Stromal cell of bone marrow (primary cell): ENCODE measurements around the gene SEC11A.
"Not testable (repeated sequence)": the region's sequence is repeated elsewhere in the genome, so short reads cannot be mapped to it uniquely, and the experiment has no call there.

Experiments used
- DNase-seq: peaks from one replicate; pipeline ENCODE4 v3.0.0-alpha.2; 2012; ENCODE audit warnings: low read depth

The SEC11A gene

DNA sequence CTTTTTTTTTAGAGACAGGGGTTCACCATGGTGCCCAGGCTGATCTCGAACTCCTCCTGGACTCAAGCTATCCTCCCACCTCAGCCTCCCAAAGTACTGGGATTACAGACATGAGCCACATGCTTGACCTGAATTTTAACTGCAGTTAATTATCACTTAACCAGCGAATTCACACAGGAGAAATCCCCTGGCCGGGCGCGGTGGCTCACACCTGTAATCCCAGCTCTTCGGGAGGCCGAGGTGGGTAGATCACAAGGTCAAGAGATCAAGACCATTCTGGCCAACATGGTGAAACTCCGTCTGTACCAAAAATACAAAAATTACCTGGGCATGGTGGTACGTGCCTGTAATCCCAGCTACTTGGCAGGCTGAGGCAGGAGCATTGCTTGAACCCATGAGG is 74.1 kb downstream of the SEC11A start:
- DNase-seq: not testable (repeated sequence)

DNA sequence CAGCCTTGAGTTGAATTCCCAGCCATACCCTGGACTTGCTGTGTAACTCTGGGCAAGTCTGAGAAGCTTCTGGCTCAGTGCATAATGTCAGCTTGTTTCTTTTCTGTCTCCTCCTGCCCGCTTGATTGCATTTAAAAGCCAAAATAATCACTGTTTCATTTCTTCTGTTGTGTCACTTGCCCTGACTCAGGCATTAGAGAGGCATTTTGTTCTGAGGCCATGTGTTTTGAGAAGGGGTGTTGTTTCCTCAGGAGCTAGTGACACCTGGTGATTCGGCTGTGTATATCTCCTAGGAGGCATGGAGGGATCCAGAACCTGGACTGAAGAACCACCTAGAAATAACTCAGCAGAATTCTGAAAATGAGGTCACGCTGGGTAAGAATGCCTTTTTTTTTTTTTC is 77.8 kb downstream of the SEC11A start:
- DNase-seq: no peak

DNA sequence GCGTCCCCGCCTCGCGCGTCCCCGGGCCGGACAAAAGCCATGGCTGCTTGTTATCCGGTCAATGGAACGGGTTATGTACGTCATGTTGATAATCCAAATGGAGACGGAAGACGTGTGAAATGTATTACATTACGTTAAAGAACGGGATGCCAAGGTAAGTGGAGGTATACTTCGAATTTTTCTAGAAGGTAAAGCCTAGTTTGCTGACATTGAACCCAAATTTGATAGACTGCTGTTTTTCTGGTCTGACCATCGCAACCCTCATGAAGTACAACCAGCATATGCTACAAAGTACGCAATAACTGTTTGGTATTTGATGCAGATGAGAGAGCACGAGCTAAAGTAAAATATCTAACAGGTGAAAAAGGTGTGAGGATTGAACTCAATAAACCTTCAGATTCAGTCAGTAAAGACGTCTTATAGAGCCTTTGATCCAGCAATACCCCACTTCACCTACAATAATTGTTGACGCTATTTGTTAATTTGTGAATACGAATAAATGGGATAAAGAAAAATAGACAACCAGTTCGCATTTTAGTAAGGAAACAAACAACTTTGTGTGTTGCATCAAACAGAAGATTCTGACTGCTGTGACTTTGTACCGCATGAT is 81.6 kb downstream of the SEC11A start:
- no peak for DNase-seq

DNA sequence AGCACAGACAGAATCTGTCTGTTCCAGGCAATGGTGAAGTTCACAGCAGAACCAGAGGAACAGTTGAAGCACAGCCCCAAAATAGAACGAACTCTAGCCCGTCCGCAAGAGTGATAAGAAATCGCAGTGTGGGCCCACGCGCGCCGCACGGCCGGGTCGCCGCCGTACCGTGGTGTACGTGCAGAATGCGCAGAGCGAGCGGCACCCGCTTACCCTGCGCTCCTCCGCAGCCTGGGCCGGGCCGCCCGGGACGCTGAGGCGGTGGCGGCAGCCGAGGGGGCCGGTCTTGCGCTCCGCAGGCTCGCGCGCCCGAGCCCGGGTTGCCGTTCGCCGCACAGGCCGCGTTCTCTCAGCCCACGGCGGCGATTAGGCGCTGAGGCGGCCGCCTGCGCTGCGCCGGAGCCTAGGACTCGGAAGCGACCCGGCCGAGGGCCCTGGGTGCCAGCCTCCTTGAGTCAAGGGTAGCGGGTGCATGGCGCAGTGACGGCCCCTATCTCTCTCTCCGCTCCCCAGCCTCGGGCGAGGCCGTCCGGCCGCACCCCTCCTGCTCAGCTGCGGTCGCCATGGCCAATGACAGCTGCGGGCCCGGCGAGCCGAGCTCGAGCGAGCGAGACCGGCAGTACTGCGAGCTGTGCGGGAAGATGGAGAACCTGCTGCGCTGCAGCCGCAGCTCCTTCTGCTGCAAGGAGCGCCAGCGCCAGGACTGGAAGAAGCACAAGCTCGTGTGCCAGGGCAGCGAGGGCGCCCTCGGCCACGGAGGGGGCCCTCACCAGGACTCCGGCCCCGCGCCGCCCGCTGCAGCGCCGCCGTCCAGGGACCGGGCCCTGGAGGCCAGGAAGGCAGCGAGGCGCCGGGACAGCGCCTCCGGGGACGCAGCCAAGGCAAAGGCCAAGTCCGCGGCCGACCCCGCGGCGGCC is 82.4 kb downstream of the SEC11A start:
- peak; percentile 40 for DNase-seq

DNA sequence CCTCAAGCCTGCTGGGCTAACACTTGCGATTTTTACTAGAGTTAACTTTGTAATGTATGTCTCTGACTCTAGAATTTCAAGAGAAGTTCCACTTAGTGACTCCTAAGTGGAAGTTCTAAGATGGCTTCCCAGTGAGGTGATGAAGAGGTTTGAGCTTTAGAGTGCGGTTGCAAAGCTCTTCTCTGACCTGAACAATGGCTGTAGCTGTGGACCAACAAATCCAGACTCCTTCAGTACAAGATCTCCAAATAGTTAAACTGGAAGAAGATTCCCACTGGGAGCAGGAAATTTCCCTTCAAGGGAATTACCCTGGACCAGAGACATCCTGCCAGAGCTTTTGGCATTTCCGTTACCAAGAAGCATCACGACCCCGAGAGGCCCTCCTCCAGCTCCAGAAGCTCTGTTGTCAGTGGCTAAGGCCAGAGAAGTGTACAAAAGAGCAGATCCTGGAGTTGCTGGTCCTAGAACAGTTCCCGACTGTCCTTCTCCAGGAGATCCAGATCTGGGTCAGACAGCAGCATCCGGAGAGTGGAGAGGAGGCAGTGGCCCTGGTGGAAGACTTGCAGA is 84.2 kb downstream of the SEC11A start:
- no peak for DNase-seq

DNA sequence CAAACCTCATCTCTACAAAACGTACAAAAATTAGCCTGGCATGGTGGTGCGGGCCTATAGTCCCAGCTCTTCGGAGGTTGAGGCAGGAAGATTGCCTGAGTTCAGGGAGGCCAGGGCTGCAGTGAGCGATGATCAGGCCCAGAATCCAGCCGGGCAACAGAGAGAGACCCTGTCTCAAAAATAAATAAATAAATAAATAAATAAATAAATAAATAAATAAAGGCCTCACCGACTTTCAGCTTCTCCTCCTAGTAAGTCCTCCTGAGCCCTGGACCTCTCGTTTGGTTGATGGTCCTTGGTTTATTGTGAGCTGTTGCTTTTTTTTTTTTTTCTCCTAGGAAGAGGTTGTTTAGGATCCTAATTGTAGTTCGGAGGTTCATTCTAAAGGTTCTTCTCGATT is 86.9 kb downstream of the SEC11A start:
- no peak for DNase-seq

DNA sequence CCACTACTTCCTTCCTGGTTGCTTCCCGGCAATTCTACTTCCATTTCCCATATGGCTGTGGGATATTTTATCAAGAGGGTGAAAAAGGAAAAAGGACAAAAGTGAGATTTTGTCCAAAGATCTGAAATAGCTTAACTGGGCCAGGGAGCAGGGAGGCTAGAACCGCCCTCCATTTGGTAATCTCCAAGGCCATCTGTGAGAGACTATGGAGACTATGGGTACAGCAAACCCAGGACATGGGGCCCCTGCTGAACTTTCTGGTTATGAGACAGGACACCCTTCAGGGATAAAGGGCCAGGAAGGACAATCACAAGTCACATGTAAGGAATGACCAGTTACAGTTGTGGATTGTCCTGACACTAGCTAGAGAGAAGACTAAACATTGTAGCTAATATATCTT is 90.8 kb downstream of the SEC11A start:
- DNase-seq: no peak

DNA sequence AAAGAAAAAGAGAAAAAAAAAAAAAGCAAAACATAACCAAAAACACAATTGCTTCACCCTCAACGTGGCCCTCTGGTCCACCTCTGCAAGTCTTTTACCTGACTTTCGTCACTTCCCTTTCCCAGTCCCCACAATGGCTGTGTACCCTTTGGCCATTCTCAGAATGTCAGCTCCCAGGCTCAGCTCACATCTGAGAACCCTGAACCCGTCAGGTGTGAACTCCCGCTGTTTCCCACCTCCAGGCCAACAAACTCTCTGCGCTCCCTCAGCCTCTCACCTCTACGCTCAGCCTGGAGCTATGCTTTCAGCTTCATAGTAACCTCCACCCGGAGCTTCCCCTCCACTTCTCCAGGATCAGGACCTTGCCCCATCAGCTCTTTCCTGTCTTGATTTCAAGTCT is 91.6 kb downstream of the SEC11A start:
- no peak for DNase-seq

DNA sequence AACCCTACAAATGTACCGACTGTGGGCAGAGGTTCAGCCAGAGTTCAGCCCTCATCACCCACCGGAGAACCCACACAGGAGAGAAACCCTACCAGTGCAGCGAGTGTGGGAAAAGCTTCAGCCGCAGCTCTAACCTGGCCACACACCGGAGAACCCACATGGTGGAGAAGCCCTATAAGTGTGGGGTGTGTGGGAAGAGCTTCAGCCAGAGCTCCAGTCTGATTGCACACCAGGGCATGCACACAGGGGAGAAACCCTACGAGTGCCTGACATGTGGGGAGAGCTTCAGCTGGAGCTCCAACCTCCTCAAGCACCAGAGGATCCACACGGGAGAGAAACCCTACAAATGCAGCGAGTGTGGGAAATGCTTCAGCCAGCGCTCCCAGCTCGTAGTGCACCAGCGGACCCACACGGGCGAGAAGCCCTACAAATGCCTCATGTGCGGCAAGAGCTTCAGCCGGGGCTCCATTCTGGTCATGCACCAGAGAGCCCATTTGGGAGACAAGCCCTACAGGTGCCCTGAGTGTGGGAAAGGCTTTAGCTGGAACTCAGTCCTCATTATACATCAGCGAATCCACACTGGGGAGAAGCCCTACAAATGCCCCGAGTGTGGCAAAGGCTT is 94.5 kb downstream of the SEC11A start:
- DNase-seq: no peak

DNA sequence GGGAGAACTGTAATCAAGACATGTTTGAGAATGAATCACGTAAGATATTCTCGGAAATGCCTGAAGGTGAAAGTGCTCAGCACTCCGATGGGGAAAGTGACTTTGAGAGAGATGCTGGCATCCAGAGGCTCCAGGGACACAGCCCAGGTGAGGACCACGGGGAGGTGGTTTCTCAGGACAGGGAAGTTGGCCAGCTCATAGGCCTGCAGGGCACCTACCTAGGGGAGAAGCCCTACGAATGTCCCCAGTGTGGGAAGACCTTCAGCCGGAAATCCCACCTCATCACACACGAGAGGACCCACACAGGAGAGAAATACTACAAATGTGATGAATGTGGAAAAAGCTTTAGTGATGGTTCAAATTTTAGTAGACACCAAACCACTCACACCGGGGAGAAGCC is 95.3 kb downstream of the SEC11A start:
- DNase-seq: no peak
